ENCODE measurements around the gene ENC1. TPM values are rescaled to one million over a fixed set of nuclear protein-coding genes. Genes with fewer than 3 reads are reported as not detected.

ENC1 gene
- total and polyA plus RNA-seq, 3 donors from 2014 or later, result 28.3 to 153 (median 89.7) TPM

GRCh38 chr5:74580729-74581109 lies 59.8 kb downstream of the ENC1 start:
- WGBS, 2 donors, result 89 to 96% methylated on average over 3 of the region's 3 CpGs

GRCh38 chr5:74579215-74579614 lies 61.3 kb downstream of the ENC1 start:
- 87 to 92% methylated on average over 9 of the region's 9 CpGs for WGBS, 2 donors
- H3K9me3 ChIP-seq, result no peaks in the 10 kb centered on the region

More at GRCh38 chr5:74580729-74581109, 59.8 kb downstream of the ENC1 start:
- no peak overlapping the region for H3K27ac ChIP-seq
- H3K9me3 ChIP-seq, result no peaks in the 10 kb centered on the region
- intact Hi-C loops (cut with DNase I; ENCODE audit: low total_unique reads), result no loop called here
- no peaks in the 10 kb centered on the region for H3K27me3 ChIP-seq
- TF ChIP-seq CTCF (IDR thresholded peaks at IDR 0.05) (no peak), POLR2A (IDR thresholded peaks at IDR 0.05) (no peak)
- no peaks in the 10 kb centered on the region for H3K36me3 ChIP-seq (ENCODE audit: low read depth, missing control alignments)
- peaks cover 4% of the 10 kb centered on the region for H3K4me1 ChIP-seq
- DNase-seq, result no peak
- H3K4me3 ChIP-seq, result no peak overlapping the region

GRCh38 chr5:74578356-74579044 lies 62.0 kb downstream of the ENC1 start:
- no peak overlapping the region for H3K4me3 ChIP-seq
- TF ChIP-seq POLR2A (IDR thresholded peaks at IDR 0.05) (no peak), CTCF (IDR thresholded peaks at IDR 0.05) (no peak)
- DNase-seq, result no peak
- 91 to 96% methylated on average over 7 of the region's 7 CpGs for WGBS, 2 donors
- no peaks in the 10 kb centered on the region for H3K36me3 ChIP-seq (ENCODE audit: low read depth, missing control alignments)
- H3K27me3 ChIP-seq, result no peaks in the 10 kb centered on the region
- no peaks in the 10 kb centered on the region for H3K9me3 ChIP-seq
- intact Hi-C loops (cut with DNase I; ENCODE audit: low total_unique reads), result no loop called here
- no peak overlapping the region for H3K27ac ChIP-seq
- H3K4me1 ChIP-seq, result peaks cover 4% of the 10 kb centered on the region

More at GRCh38 chr5:74579215-74579614, 61.3 kb downstream of the ENC1 start:
- DNase-seq, result no peak
- intact Hi-C loops (cut with DNase I; ENCODE audit: low total_unique reads), result no loop called here
- peaks cover 4% of the 10 kb centered on the region for H3K4me1 ChIP-seq
- no peak overlapping the region for H3K4me3 ChIP-seq
- TF ChIP-seq POLR2A (IDR thresholded peaks at IDR 0.05) (no peak), CTCF (IDR thresholded peaks at IDR 0.05) (no peak)
- H3K27ac ChIP-seq, result no peak overlapping the region
- no peaks in the 10 kb centered on the region for H3K27me3 ChIP-seq
- no peaks in the 10 kb centered on the region for H3K36me3 ChIP-seq (ENCODE audit: low read depth, missing control alignments)

Other genes starting within 250 kb of the ENC1 start
- 10 to 100 TPM; 44.6 to 82.5 TPM for gene HEXB, start 44.5 kb upstream of the ENC1 start, total RNA-seq
- 59.5 TPM for gene HEXB, start 44.5 kb upstream of the ENC1 start, polyA plus RNA-seq (ENCODE audit: insufficient read depth, low read depth, low replicate concordance)
- gene GFM2, start 126.4 kb upstream of the ENC1 start, total RNA-seq, result 10 to 100 TPM; 47.8 to 62.0 TPM
- 35.5 TPM for gene GFM2, start 126.4 kb upstream of the ENC1 start, polyA plus RNA-seq (ENCODE audit: insufficient read depth, low read depth, low replicate concordance)
- 10 to 100 TPM; 62.7 to 81.9 TPM for gene NSA2, start 126.5 kb upstream of the ENC1 start, total RNA-seq
- 59.6 TPM for gene NSA2, start 126.5 kb upstream of the ENC1 start, polyA plus RNA-seq (ENCODE audit: insufficient read depth, low read depth, low replicate concordance)
- gene FAM169A, start 225.7 kb upstream of the ENC1 start, total RNA-seq, result 10 to 100 TPM; 58.6 to 69.2 TPM
- gene FAM169A, start 225.7 kb upstream of the ENC1 start, polyA plus RNA-seq (ENCODE audit: insufficient read depth, low read depth, low replicate concordance), result 25.1 TPM